PC-9 (cell line): ENCODE measurements around the gene LETM1. TPM values are rescaled to one million over a fixed set of nuclear protein-coding genes. Genes with fewer than 3 reads are reported as not detected.

Source experiments
- BruUV-seq: library from RNA; stranded (reverse); fragments of 400-500 nt; replicated peaks from 2 replicates; lab custom pipeline; 2021; lab: Mats Ljungman, UMichigan
- CTCF ChIA-PET: fragments of 300-600 bp; sonication (Branson Sonifier 250); formaldehyde crosslinking; loops from one replicate; lab custom pipeline; 2022; ENCODE audit warnings: antibody characterized with exemption; lab: Charles Lee
- POLR2A ChIA-PET: fragments of 300-600 bp; sonication (Branson Sonifier 250); formaldehyde crosslinking; loops from one replicate; lab custom pipeline; 2022; ENCODE audit warnings: antibody characterized with exemption; ENCODE audit not compliant: unreplicated experiment; lab: Charles Lee
- DNase-seq, 2 experiments: peaks; one replicate each; pipeline versions ENCODE4 v3.0.0 to v3.0.0-alpha.2; 2015 to 2022; ENCODE audit warnings: mixed read lengths in 1 of 2
- H2AFZ ChIP-seq: fragments of 200-600 bp; sonication (generic); 2 replicates; pipeline ENCODE4 v1.8.1; 2017; ENCODE audit warnings: antibody characterized with exemption
- H3F3A ChIP-seq: fragments of 200-600 bp; sonication (generic); 2 replicates; pipeline ENCODE4 v1.8.1; 2017; ENCODE audit warnings: antibody characterized with exemption, mild to moderate bottlenecking, low read depth; ENCODE audit not compliant: insufficient read depth
- H3K27ac ChIP-seq: fragments of 200-600 bp; sonication (generic); 2 replicates; pipeline ENCODE4 v1.6.1; 2016; ENCODE audit warnings: mixed run types
- H3K27me3 ChIP-seq: fragments of 200-600 bp; sonication (generic); 2 replicates; pipeline ENCODE4 v1.6.1; 2016; ENCODE audit warnings: low read depth, mixed run types; ENCODE audit not compliant: insufficient read depth
- H3K36me3 ChIP-seq: fragments of 200-600 bp; sonication (generic); 2 replicates; pipeline ENCODE4 v1.6.1; 2016; ENCODE audit warnings: low read depth, mixed run types
- H3K4me1 ChIP-seq: fragments of 200-600 bp; sonication (generic); replicated peaks from 2 replicates; pipeline ENCODE4 v1.6.1; 2016; ENCODE audit warnings: mixed run types; ENCODE audit not compliant: insufficient read depth
- H3K4me2 ChIP-seq: fragments of 200-600 bp; sonication (generic); 2 replicates; pipeline ENCODE4 v1.6.1; 2017; ENCODE audit warnings: mixed run types
- H3K4me3 ChIP-seq: fragments of 200-600 bp; sonication (generic); 2 replicates; pipeline ENCODE4 v1.6.1; 2016; ENCODE audit warnings: mixed run types
- H3K79me2 ChIP-seq: fragments of 200-600 bp; sonication (generic); 2 replicates; pipeline ENCODE4 v1.6.1; 2017; ENCODE audit warnings: low read depth, mixed run types
- H3K9me2 ChIP-seq: fragments of 200-600 bp; sonication (generic); 2 replicates; pipeline ENCODE4 v1.8.1; 2017; ENCODE audit warnings: mild to moderate bottlenecking; ENCODE audit not compliant: insufficient read depth
- H3K9me3 ChIP-seq: fragments of 200-600 bp; sonication (generic); 2 replicates; pipeline ENCODE4 v1.8.1; 2016; ENCODE audit warnings: low read depth; ENCODE audit not compliant: insufficient read depth
- H4K20me1 ChIP-seq: fragments of 200-600 bp; sonication (generic); 2 replicates; pipeline ENCODE4 v1.8.1; 2017; ENCODE audit not compliant: insufficient read depth
- CTCF ChIP-seq: fragments of 200-600 bp; sonication (generic); conservative IDR thresholded peaks from 2 replicates; pipeline ENCODE4 v1.6.1; 2017; ENCODE audit warnings: mixed run types, antibody characterized with exemption, mild to moderate bottlenecking, moderate library complexity
- EZH2 ChIP-seq: fragments of 200-600 bp; sonication (generic); IDR thresholded peaks from 2 replicates; pipeline ENCODE4 v1.8.0; 2017; ENCODE audit warnings: antibody characterized with exemption, low read depth
- intact Hi-C: fragments of 100-400 bp; cut with micrococcal nuclease; formaldehyde crosslinking; loops from one replicate; pipeline ENCODE4 v1.10.0; 2022; ENCODE audit not compliant: unreplicated experiment
- total RNA-seq: library from RNA; stranded (reverse); gene quantifications from 2 replicates; pipeline ENCODE4 v1.2.3, GENCODE V29; 2021

The LETM1 gene
- total RNA-seq, 1 experiment from 2014 or later, result 44.5 TPM

GRCh38 chr4:1783015-1783414, 72.9 kb downstream of the LETM1 start:
- POLR2A ChIA-PET, result no interaction called here
- CTCF ChIA-PET, result no interaction called here
- no TSS peak for BruUV-seq

GRCh38 chr4:1780435-1780834, 75.5 kb downstream of the LETM1 start:
- Histone ChIP-seq H3K4me3 (no peak overlapping the region), H3K79me2 (no peaks in the 10 kb centered on the region), H3K4me1 (peaks cover 57% of the 10 kb centered on the region), H3K36me3 (no peaks in the 10 kb centered on the region), H3K9me2 (no peaks in the 10 kb centered on the region), H2AFZ (no peak overlapping the region), H4K20me1 (no peaks in the 10 kb centered on the region), H3K27me3 (no peaks in the 10 kb centered on the region), H3K4me2 (no peak overlapping the region), H3F3A (peaks cover 14% of the 10 kb centered on the region; the same call in 1 of the 2 replicates), H3K9me3 (no peaks in the 10 kb centered on the region), H3K27ac (no peak overlapping the region)
- ChIA-PET POLR2A (no interaction called here), CTCF (no interaction called here)
- intact Hi-C loops, result no loop called here
- DNase-seq, result no peak
- BruUV-seq, result no TSS peak
- TF ChIP-seq CTCF, result no peak
- TF ChIP-seq EZH2, result no peak

More at GRCh38 chr4:1783015-1783414, 72.9 kb downstream of the LETM1 start:
- Histone ChIP-seq H3K9me2 (no peaks in the 10 kb centered on the region), H4K20me1 (no peaks in the 10 kb centered on the region), H3K27ac (no peak overlapping the region), H3K27me3 (no peaks in the 10 kb centered on the region), H3K9me3 (no peaks in the 10 kb centered on the region), H3F3A (peaks cover 8% of the 10 kb centered on the region; the same call in 1 of the 2 replicates), H3K4me2 (no peak overlapping the region), H3K79me2 (no peaks in the 10 kb centered on the region), H3K4me3 (no peak overlapping the region), H3K4me1 (peaks cover 33% of the 10 kb centered on the region), H2AFZ (no peak overlapping the region), H3K36me3 (no peaks in the 10 kb centered on the region)
- TF ChIP-seq EZH2, result no peak
- TF ChIP-seq CTCF, result no peak
- intact Hi-C loops, result no loop called here
- DNase-seq, result no peak

GRCh38 chr4:1779588-1780382, 76.2 kb downstream of the LETM1 start:
- ChIA-PET CTCF (no interaction called here), POLR2A (no interaction called here)
- intact Hi-C loops, result loop anchor here (5.0 kb wide), 1 partner anchor 52 kb away; no protein-coding TSS in a partner anchor
- no peak overlapping the region for H3K4me2 ChIP-seq
- no peak for TF ChIP-seq CTCF
- no peak for TF ChIP-seq EZH2
- no peaks in the 10 kb centered on the region for H3K9me3 ChIP-seq
- H4K20me1 ChIP-seq, result no peaks in the 10 kb centered on the region
- H3F3A ChIP-seq, result peaks cover 14% of the 10 kb centered on the region; the same call in 1 of the 2 replicates
- peaks cover 57% of the 10 kb centered on the region for H3K4me1 ChIP-seq
- no peaks in the 10 kb centered on the region for H3K9me2 ChIP-seq
- DNase-seq, result peak; percentile 48 to 81
- no peak overlapping the region for H2AFZ ChIP-seq
- no TSS peak for BruUV-seq
- no peaks in the 10 kb centered on the region for H3K36me3 ChIP-seq
- H3K4me3 ChIP-seq, result no peak overlapping the region
- no peak overlapping the region for H3K27ac ChIP-seq
- H3K79me2 ChIP-seq, result no peaks in the 10 kb centered on the region
- no peaks in the 10 kb centered on the region for H3K27me3 ChIP-seq
